Epithelial cell of esophagus (primary cell): Measurements from ENCODE around the gene PDE4DIP.
"Not testable (repeated sequence)": the region's sequence is repeated elsewhere in the genome, so short reads cannot be mapped to it uniquely, and the experiment has no call there.

Experiments
- DNase-seq: peaks from one replicate; pipeline ENCODE4 v3.0.0; 2010; ENCODE audit warnings: low read depth
- H3K4me3 ChIP-seq: 2 replicates; pipeline ENCODE4 v1.5.1; 2011; ENCODE audit warnings: mild to moderate bottlenecking, low read length, control low read depth

Gene PDE4DIP

GRCh38 chr1:149012599-149012998, 168.4 kb downstream of the PDE4DIP start:
- not testable (repeated sequence) for H3K4me3 ChIP-seq, DNase-seq

GRCh38 chr1:149013513-149013912, 169.3 kb downstream of the PDE4DIP start:
- not testable (repeated sequence) for DNase-seq, H3K4me3 ChIP-seq

- H3K4me3 ChIP-seq, DNase-seq: not testable (repeated sequence)
Measured at GRCh38 chr1:149015522-149015921, 171.3 kb downstream of the PDE4DIP start.

DNA sequence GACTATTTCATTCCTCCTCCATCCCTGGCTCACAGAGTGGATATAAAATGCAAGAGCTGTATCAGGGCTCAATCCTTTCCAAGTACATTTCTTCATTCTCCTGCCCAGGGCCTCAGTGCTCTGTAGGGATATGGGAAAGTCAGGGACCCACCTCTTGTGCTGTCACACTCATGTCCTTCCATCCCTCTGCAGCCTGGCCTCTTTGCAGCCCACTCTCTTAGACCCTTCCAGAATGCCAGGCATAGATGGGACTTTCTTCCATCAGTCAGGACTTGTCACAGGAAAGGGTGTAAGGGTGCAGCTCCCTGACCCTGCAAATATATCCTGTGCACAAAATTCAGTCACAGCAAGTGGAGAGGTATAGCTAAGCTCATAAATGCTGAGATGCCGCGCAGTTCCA, 172.4 kb downstream of the PDE4DIP start:
- DNase-seq, H3K4me3 ChIP-seq: not testable (repeated sequence)

- H3K4me3 ChIP-seq, DNase-seq: not testable (repeated sequence)
Measured at GRCh38 chr1:149018577-149018976, 174.3 kb downstream of the PDE4DIP start.

- not testable (repeated sequence) for DNase-seq, H3K4me3 ChIP-seq
Measured at GRCh38 chr1:149024327-149024726, 180.1 kb downstream of the PDE4DIP start.

- not testable (repeated sequence) for DNase-seq, H3K4me3 ChIP-seq
Measured at GRCh38 chr1:149033916-149034315, 189.7 kb downstream of the PDE4DIP start.

- not testable (repeated sequence) for H3K4me3 ChIP-seq, DNase-seq
Measured at GRCh38 chr1:149043056-149043455, 198.8 kb downstream of the PDE4DIP start.

DNA sequence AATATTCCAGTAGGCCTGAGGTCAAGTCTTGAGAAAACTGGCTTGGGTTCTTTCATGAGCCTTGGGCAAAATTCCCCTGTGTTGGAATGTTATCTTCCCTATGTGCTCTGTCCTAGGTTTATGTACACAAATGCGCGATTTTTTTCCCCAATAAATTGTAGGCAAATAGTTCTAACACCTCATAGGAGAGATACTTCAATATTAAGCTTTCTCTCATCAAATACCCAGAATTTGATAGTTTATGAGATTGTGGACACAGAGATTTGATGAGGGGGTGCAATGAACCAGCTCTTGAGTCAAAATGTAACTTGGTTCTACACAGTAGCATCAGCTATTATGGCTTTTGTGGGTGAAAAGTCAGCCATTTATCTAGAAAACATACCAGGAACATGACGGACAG, 220.4 kb downstream of the PDE4DIP start:
- not testable (repeated sequence) for DNase-seq, H3K4me3 ChIP-seq

DNA sequence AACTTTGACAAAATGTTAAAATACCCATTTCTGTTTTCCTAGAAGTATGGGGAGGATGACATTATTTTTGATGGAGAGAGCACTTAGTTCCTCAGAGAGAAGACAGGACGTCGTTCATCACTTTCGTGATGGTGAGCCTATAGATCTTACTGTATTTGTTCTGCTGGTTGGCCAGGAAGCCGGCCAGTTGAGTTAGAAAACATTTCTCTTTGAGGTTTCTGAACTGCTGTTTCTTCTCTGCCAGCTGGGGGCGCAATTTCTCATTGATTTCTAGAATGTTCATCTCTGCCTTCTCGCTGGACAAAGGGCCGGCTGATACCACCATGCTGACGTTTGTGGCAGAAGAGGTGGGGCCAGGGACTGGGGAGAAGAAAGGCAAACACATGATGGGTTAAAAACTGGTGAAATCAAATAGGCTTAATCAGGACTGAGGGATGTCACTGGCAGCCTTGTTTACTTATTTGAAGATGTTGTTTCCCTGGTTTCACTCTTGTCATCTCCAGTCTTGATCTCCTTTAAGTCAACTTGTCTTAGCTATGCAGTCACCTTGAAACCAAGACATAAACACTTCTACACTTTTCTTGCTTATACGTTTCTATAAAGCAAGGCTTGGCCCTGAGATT, 231.4 kb downstream of the PDE4DIP start:
- H3K4me3 ChIP-seq, DNase-seq: not testable (repeated sequence)
